Endothelial cell of umbilical vein (primary cell): ENCODE data around the gene TMEM154. TPM values are rescaled to one million over a fixed set of nuclear protein-coding genes. Genes with fewer than 3 reads are reported as not detected.

Experiments used
- BruUV-seq: library from RNA; stranded (reverse); fragments of 400-500 nt; replicated peaks from 2 replicates; lab custom pipeline; 2021; lab: Mats Ljungman, UMichigan
- CTCF ChIA-PET: fragments of 300-600, 350-600 bp; sonication (Branson Sonifier 250); formaldehyde crosslinking; loops from one replicate; lab custom pipeline; 2021; ENCODE audit warnings: antibody characterized with exemption, inconsistent platforms; lab: Charles Lee
- POLR2A ChIA-PET: fragments of 300-600, 350-600 bp; sonication (Branson Sonifier 250); formaldehyde crosslinking; loops from one replicate; lab custom pipeline; 2021; ENCODE audit warnings: antibody characterized with exemption, inconsistent platforms; lab: Charles Lee
- DNase-seq: peaks from one replicate; pipeline ENCODE4 v3.0.0-alpha.2; 2011; ENCODE audit warnings: low read depth, low spot score
- FAIRE-seq: peaks from 2 replicates; lab custom pipeline; 2011; peaks lifted over from hg19 to GRCh38; lab: Jason Lieb, UNC
- H2AFZ ChIP-seq: 2 replicates; pipeline ENCODE4 v1.6.0; 2012; ENCODE audit warnings: low read depth, low read length, control low read depth, inconsistent platforms
- H3K27ac ChIP-seq: 2 replicates; pipeline ENCODE4 v1.5.1; 2011; ENCODE audit warnings: low read depth, mild to moderate bottlenecking, control low read depth, low read length, moderate library complexity; ENCODE audit not compliant: insufficient read depth
- H3K27me3 ChIP-seq, 2 experiments: 2 replicates each; pipeline versions ENCODE4 v1.6.0 to v1.6.1; 2011; ENCODE audit warnings: low read length in 2 of 2, mixed read lengths in 1 of 2; ENCODE audit not compliant: control insufficient read depth in 2 of 2, insufficient read depth in 2 of 2
- H3K36me3 ChIP-seq, 2 experiments: 2 replicates in 1 of 2; 3 replicates in 1 of 2; pipeline ENCODE4 v1.5.1; 2011; ENCODE audit warnings: low read length in 2 of 2, mild to moderate bottlenecking in 1 of 2, moderate library complexity in 1 of 2; ENCODE audit not compliant: control insufficient read depth in 2 of 2, insufficient read depth in 2 of 2; ENCODE audit errors: extremely low read depth in 1 of 2
- H3K4me1 ChIP-seq: 3 replicates; pipeline ENCODE4 v1.5.1; 2011; ENCODE audit warnings: mild to moderate bottlenecking, low read length; ENCODE audit not compliant: control insufficient read depth, insufficient read depth; ENCODE audit errors: extremely low read depth
- H3K4me2 ChIP-seq: 2 replicates; pipeline ENCODE4 v1.6.1; 2011; ENCODE audit warnings: low read length, control low read depth, mixed read lengths; ENCODE audit not compliant: insufficient read depth
- H3K4me3 ChIP-seq, 3 experiments: fragments of 200-600 bp in 1 of 3; sonication (generic), shearing (Covaris generic) in 1 of 3; replicated peaks in 1 of 3; 2 replicates each; pipeline ENCODE4 v1.5.1; 2011 to 2016; ENCODE audit warnings: control low read depth in 3 of 3, low read length in 3 of 3, mild to moderate bottlenecking in 2 of 3, inconsistent platforms in 1 of 3, low read depth in 1 of 3, moderate library complexity in 1 of 3; ENCODE audit not compliant: insufficient read depth in 1 of 3
- H3K79me2 ChIP-seq: 2 replicates; pipeline ENCODE4 v1.6.0; 2012; ENCODE audit warnings: low read length, inconsistent platforms; ENCODE audit not compliant: control insufficient read depth, insufficient read depth
- H3K9ac ChIP-seq: replicated peaks from 2 replicates; pipeline ENCODE3; 2011; ENCODE audit warnings: low read length, control low read depth; ENCODE audit not compliant: insufficient read depth; ENCODE audit errors: extremely low read depth
- H3K9me1 ChIP-seq: replicated peaks from 3 replicates; pipeline ENCODE4 v1.6.0; 2011; ENCODE audit warnings: mild to moderate bottlenecking, low read length; ENCODE audit not compliant: control insufficient read depth, insufficient read depth; ENCODE audit errors: extremely low read depth
- H3K9me3 ChIP-seq: replicated peaks from 2 replicates; pipeline ENCODE4 v1.5.1; 2012; ENCODE audit warnings: low read length, inconsistent platforms; ENCODE audit not compliant: control insufficient read depth, insufficient read depth
- H4K20me1 ChIP-seq: replicated peaks from 2 replicates; pipeline ENCODE3; 2011; ENCODE audit warnings: mild to moderate bottlenecking, low read length; ENCODE audit not compliant: control insufficient read depth, insufficient read depth; ENCODE audit errors: extremely low read depth
- CTCF ChIP-seq, 2 donors: IDR thresholded peaks; 1 replicate in 1 of 2; 2 replicates in 1 of 2; pipeline ENCODE4 v1.5.1; 2011; ENCODE audit warnings: low read length in 2 of 2, mild to moderate bottlenecking in 2 of 2, moderate library complexity in 2 of 2, control low read depth in 1 of 2, inconsistent platforms in 1 of 2, low read depth in 1 of 2; ENCODE audit not compliant: insufficient read depth in 1 of 2; ENCODE audit errors: extremely low read depth in 1 of 2
- EZH2 ChIP-seq: IDR thresholded peaks from 2 replicates; pipeline ENCODE4 v1.6.1; 2012; ENCODE audit warnings: borderline replicate concordance, low read depth, mild to moderate bottlenecking, moderate library complexity, low read length, inconsistent platforms; ENCODE audit not compliant: severe bottlenecking
- FOS ChIP-seq: IDR thresholded peaks from 2 replicates; pipeline ENCODE4 v1.6.1; 2011; ENCODE audit warnings: mild to moderate bottlenecking, low read length, moderate library complexity, borderline replicate concordance; ENCODE audit not compliant: insufficient read depth
- GATA2 ChIP-seq: IDR thresholded peaks from 2 replicates; pipeline ENCODE4 v1.7.0; 2011; ENCODE audit warnings: low read depth, mild to moderate bottlenecking, moderate library complexity, mixed read lengths, low read length; ENCODE audit not compliant: insufficient read length, insufficient read depth
- JUN ChIP-seq: IDR thresholded peaks from 2 replicates; pipeline ENCODE4 v1.6.1; 2011; ENCODE audit warnings: borderline replicate concordance, low read depth; ENCODE audit not compliant: insufficient read length, insufficient read depth
- MAX ChIP-seq: IDR thresholded peaks from 2 replicates; pipeline ENCODE4 v1.6.1; 2011; ENCODE audit not compliant: insufficient read depth, insufficient read length
- MYC ChIP-seq: IDR thresholded peaks from one replicate; pipeline ENCODE4 v1.6.1; 2011; ENCODE audit warnings: mild to moderate bottlenecking, low read depth, low read length
- POLR2A ChIP-seq: IDR thresholded peaks from 2 replicates; pipeline ENCODE4 v1.6.1; 2012; ENCODE audit warnings: low read depth, mild to moderate bottlenecking, control low read depth, low read length
- POLR2AphosphoS5 ChIP-seq: IDR thresholded peaks from 2 replicates; pipeline ENCODE4 v1.6.1; 2012; ENCODE audit warnings: low read depth, mild to moderate bottlenecking, control low read depth, low read length, moderate library complexity; ENCODE audit not compliant: insufficient read depth
- dilution Hi-C: fragments of 300-500 bp; cut with MboI; formaldehyde crosslinking; loops from one replicate; pipeline ENCODE4 v1.15.0; 2019; ENCODE audit warnings: low sequenced_read_pairs; ENCODE audit not compliant: extremely low pct_ligation_motif_present
- intact Hi-C: fragments of 100-400 bp; cut with micrococcal nuclease; formaldehyde crosslinking; loops from one replicate; pipeline ENCODE4 v1.10.0; 2022
- polyA plus RNA-seq, 4 experiments: library from polyadenylated mRNA; depleted of rRNA in 3 of 4; stranded (reverse) in 3 of 4; unstranded in 1 of 4; fragments of >200 nt; gene quantifications; 2 replicates each; pipeline versions ENCODE4 v1.2.1 to v1.2.3, GENCODE V29; 2011 to 2012; ENCODE audit warnings: missing spikeins in 1 of 4
- total RNA-seq: library from RNA; stranded (reverse); gene quantifications from 2 replicates; pipeline ENCODE4 v1.2.3, GENCODE V29; 2021

The TMEM154 gene
- total and polyA plus RNA-seq, 2 donors (not counting 3 experiments of a cell fraction or from before 2014, with no cell fraction given): 5.4 to 50.0 TPM

- H3K27ac ChIP-seq: no peak overlapping the region
- intact Hi-C loops (no loop called here), dilution Hi-C loops (no loop called here)
- no peaks in the 10 kb centered on the region for H3K36me3 ChIP-seq
- BruUV-seq: no TSS peak
- ChIA-PET POLR2A (no interaction called here), CTCF (interaction anchor here (1.3 kb wide), 1 partner anchor 150 kb away, joined by 4 read pairs; no protein-coding TSS in a partner anchor)
- no peaks in the 10 kb centered on the region for H3K27me3 ChIP-seq
- no peak overlapping the region for H3K9ac ChIP-seq
- H4K20me1 ChIP-seq: no peaks in the 10 kb centered on the region
- TF ChIP-seq MYC (no peak), MAX (no peak), JUN (no peak), FOS (no peak), CTCF (IDR thresholded peaks at IDR 0.05; ENCODE audit: extremely low read depth in 1 of 2, insufficient read depth in 1 of 2, low read depth in 1 of 2, low read length in 2 of 2) (no peak), POLR2AphosphoS5 (no peak), EZH2 (no peak), GATA2 (no peak), POLR2A (no peak)
- no peak overlapping the region for H3K4me3 ChIP-seq
- H2AFZ ChIP-seq: no peak overlapping the region
- FAIRE-seq (no peak), DNase-seq (no peak)
- no peaks in the 10 kb centered on the region for H3K9me1 ChIP-seq
- H3K9me3 ChIP-seq: no peaks in the 10 kb centered on the region
- H3K79me2 ChIP-seq: peaks cover 6% of the 10 kb centered on the region
- peaks cover 6% of the 10 kb centered on the region for H3K4me1 ChIP-seq
- H3K4me2 ChIP-seq: no peak overlapping the region
Measured at GRCh38 chr4:152651473-152652060, 28.2 kb downstream of the TMEM154 start.
